Measurements from ENCODE around the gene PRR29.

DNA sequence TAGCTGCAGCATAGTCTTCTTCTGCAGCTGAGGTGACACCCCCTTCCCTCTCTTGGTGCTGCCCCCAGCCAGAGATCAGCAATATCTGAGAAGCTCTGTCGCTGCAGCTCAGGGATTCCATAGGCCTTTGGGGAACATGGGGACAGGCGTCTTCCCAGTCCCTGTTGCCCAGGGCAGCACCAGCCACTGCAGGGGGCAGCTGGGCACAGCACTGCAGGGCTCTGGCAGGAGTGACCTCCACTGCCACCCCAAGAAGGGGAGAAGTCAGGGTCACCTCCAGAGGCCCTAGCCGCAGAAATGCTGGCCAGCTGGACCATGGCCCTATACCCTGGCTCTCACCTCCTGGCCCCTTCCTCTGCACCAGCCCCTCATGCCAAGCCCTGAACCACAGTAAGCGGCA is 42.4 kb upstream of the PRR29 start:
- TF ChIP-seq, protein P1, sequence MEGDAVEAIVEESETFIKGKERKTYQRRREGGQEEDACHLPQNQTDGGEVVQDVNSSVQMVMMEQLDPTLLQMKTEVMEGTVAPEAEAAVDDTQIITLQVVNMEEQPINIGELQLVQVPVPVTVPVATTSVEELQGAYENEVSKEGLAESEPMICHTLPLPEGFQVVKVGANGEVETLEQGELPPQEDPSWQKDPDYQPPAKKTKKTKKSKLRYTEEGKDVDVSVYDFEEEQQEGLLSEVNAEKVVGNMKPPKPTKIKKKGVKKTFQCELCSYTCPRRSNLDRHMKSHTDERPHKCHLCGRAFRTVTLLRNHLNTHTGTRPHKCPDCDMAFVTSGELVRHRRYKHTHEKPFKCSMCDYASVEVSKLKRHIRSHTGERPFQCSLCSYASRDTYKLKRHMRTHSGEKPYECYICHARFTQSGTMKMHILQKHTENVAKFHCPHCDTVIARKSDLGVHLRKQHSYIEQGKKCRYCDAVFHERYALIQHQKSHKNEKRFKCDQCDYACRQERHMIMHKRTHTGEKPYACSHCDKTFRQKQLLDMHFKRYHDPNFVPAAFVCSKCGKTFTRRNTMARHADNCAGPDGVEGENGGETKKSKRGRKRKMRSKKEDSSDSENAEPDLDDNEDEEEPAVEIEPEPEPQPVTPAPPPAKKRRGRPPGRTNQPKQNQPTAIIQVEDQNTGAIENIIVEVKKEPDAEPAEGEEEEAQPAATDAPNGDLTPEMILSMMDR (IDR thresholded peaks at IDR 0.05) = no peak
- no peak for TF ChIP-seq POLR2A (IDR thresholded peaks at IDR 0.05)

All from adrenal gland (tissue), 5 donors.